Right kidney (tissue), 1 donor: ENCODE measurements around the gene PPHLN1.

Experiments used
- DNase-seq: peaks from one replicate; pipeline ENCODE4 v3.0.0-alpha.2; 2016

Gene PPHLN1

GRCh38 chr12:42365486-42365885 lies 39.5 kb downstream of the PPHLN1 start:
- no peak for DNase-seq

GRCh38 chr12:42370013-42370412 lies 44.0 kb downstream of the PPHLN1 start:
- no peak for DNase-seq

GRCh38 chr12:42372154-42372791 lies 46.3 kb downstream of the PPHLN1 start:
- no peak for DNase-seq

- DNase-seq = no peak
Measured at GRCh38 chr12:42373669-42374068, 47.7 kb downstream of the PPHLN1 start.

- no peak for DNase-seq
Measured at GRCh38 chr12:42380733-42381132, 54.8 kb downstream of the PPHLN1 start.

- DNase-seq = no peak
Measured at GRCh38 chr12:42382013-42382696, 56.2 kb downstream of the PPHLN1 start.

GRCh38 chr12:42385326-42385841 lies 59.4 kb downstream of the PPHLN1 start:
- no peak for DNase-seq

- no peak for DNase-seq
Measured at GRCh38 chr12:42386308-42386707, 60.3 kb downstream of the PPHLN1 start.

GRCh38 chr12:42388086-42388485 lies 62.1 kb downstream of the PPHLN1 start:
- peak; percentile 12 for DNase-seq

- DNase-seq = no peak
Measured at GRCh38 chr12:42394429-42394828, 68.5 kb downstream of the PPHLN1 start.

GRCh38 chr12:42396473-42397259 lies 70.7 kb downstream of the PPHLN1 start:
- no peak for DNase-seq

- no peak for DNase-seq
Measured at GRCh38 chr12:42402821-42403411, 76.9 kb downstream of the PPHLN1 start.

GRCh38 chr12:42407306-42407705 lies 81.3 kb downstream of the PPHLN1 start:
- no peak for DNase-seq

GRCh38 chr12:42409471-42409870 lies 83.5 kb downstream of the PPHLN1 start:
- DNase-seq = no peak

- no peak for DNase-seq
Measured at GRCh38 chr12:42410340-42410739, 84.4 kb downstream of the PPHLN1 start.

- no peak for DNase-seq
Measured at GRCh38 chr12:42420395-42420794, 94.4 kb downstream of the PPHLN1 start.

GRCh38 chr12:42421844-42422779 lies 96.1 kb downstream of the PPHLN1 start:
- DNase-seq = no peak

- DNase-seq = no peak
Measured at GRCh38 chr12:42422785-42423184, 96.8 kb downstream of the PPHLN1 start.

- DNase-seq = no peak
Measured at GRCh38 chr12:42426746-42427145, 100.8 kb downstream of the PPHLN1 start.

GRCh38 chr12:42428850-42429249 lies 102.9 kb downstream of the PPHLN1 start:
- DNase-seq = no peak

GRCh38 chr12:42432517-42433140 lies 106.7 kb downstream of the PPHLN1 start:
- no peak for DNase-seq
